Epithelial cell of proximal tubule (primary cell): ENCODE results near the gene MOGAT3. TPM values are rescaled to one million over a fixed set of nuclear protein-coding genes. Genes with fewer than 3 reads are reported as not detected.
A peak's percentile ranks its signal among the peaks of the same experiment; 100 is the strongest.

Experiments used
- DNase-seq: peaks from one replicate; pipeline ENCODE4 v3.0.0-alpha.2; 2011; ENCODE audit warnings: low read depth
- H3K4me3 ChIP-seq: 2 replicates; pipeline ENCODE4 v1.5.1; 2011; ENCODE audit warnings: low read depth, mild to moderate bottlenecking, low read length
- total RNA-seq: library from RNA; depleted of rRNA; stranded (reverse); fragments of >200 nt; gene quantifications from 2 replicates; pipeline ENCODE4 v1.2.3, GENCODE V29; 2015
- TF ChIP-seq, protein P1 (sequence below): conservative IDR thresholded peaks from 2 replicates; pipeline ENCODE4 v1.5.1; 2012; ENCODE audit warnings: low read depth, mild to moderate bottlenecking, low read length

MOGAT3 gene
- total RNA-seq, 1 donor from 2014 or later = not detected

DNA sequence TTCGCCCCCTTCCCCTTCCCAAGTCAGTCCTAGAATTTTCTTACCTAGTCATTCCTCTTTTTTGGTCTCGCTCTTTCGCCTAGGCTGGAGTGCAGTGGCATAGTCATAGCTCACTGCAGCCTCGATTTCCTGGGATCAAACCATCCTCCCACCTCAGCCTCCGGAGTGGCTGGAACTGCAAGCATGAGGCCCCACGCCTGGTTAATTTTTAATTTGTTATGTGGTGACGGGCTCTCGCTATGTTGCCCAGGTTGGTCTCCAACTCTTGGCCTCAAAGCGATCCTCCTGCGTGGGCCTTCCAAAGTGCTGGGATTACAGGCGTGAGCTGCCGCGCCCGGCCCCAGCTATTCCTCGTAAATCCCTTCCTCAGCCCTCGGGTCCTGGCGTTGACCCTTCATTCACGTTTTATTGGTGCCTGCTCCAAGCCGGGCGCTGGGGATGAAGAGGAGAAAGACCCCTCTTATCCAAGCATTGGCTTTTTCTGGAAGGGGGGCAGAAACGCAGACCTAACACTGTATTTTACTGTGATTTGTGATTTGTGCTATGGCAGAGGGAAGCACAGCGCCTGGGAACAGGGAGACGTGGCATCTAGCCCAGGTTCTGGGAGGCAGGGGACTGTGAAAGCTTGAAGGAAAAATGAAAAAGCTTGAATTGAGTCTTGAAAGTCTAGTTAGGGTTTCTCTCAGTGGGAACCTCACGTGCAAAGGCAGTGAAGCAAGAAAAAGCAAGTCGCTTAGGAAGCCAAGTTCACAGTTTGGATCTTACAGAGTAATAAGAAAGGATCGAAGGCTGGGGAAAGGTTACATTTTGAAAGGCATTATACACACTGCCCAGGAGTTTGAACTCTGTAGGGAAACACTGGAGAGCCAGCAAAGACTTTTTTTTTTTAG lies 17.6 kb upstream of the MOGAT3 start:
- DNase-seq = no peak
- TF ChIP-seq, protein P1, sequence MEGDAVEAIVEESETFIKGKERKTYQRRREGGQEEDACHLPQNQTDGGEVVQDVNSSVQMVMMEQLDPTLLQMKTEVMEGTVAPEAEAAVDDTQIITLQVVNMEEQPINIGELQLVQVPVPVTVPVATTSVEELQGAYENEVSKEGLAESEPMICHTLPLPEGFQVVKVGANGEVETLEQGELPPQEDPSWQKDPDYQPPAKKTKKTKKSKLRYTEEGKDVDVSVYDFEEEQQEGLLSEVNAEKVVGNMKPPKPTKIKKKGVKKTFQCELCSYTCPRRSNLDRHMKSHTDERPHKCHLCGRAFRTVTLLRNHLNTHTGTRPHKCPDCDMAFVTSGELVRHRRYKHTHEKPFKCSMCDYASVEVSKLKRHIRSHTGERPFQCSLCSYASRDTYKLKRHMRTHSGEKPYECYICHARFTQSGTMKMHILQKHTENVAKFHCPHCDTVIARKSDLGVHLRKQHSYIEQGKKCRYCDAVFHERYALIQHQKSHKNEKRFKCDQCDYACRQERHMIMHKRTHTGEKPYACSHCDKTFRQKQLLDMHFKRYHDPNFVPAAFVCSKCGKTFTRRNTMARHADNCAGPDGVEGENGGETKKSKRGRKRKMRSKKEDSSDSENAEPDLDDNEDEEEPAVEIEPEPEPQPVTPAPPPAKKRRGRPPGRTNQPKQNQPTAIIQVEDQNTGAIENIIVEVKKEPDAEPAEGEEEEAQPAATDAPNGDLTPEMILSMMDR = no peak
- peak overlapping the region; percentile 68 for H3K4me3 ChIP-seq

DNA sequence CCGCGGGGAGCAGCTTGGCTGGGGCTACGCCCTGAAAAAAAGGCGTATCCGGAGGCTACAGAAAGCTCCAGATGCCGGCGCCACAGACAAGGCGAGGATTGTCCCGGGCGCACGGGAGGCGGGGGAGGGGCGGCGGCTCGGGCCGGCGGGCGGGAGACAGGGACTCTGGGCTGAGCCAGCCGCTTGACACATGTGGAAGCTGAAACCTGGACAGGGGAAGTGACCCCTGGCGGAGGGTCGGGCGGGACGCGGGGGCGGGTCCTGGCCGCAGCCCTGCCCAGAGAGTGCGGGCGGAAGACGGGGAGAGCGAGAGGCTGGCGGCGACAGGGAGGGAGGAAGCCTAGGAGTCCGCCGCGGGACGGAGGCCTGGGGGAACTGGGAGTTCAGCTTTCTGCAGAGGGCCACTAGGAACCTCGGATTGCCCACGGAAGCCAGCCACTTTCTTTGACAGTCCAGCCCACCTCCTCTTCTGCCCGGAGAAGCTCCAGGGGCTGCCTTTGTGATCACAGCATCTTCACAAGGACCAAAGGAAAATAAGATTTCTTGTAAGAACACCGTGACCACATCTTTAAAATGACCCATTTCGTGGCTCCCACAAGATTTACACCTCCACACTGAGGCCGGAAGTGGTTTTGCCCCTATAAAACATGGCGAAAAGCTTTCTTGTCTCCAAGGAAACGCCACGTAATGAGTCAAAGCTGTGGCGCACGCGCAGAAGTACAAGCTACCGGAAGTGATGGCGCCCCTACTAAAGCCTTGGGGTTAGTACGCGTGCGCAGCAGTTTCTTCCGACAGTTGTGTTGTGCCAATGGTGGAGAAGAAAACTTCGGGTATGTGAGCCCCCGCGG lies 16.8 kb upstream of the MOGAT3 start, which contains the start of the genes PLOD3 and ZNHIT1:
Gene PLOD3 (minus strand): TSS at position 194 of the 848 bp plus-strand sequence. CDS start 307 bp downstream, outside the sequence.
Gene ZNHIT1 (plus strand): TSS at position 778 of the 848 bp plus-strand sequence. CDS start 31 bp downstream, at position 809.
- TF ChIP-seq, protein P1 = no peak
- DNase-seq = peak; percentile 85

DNA sequence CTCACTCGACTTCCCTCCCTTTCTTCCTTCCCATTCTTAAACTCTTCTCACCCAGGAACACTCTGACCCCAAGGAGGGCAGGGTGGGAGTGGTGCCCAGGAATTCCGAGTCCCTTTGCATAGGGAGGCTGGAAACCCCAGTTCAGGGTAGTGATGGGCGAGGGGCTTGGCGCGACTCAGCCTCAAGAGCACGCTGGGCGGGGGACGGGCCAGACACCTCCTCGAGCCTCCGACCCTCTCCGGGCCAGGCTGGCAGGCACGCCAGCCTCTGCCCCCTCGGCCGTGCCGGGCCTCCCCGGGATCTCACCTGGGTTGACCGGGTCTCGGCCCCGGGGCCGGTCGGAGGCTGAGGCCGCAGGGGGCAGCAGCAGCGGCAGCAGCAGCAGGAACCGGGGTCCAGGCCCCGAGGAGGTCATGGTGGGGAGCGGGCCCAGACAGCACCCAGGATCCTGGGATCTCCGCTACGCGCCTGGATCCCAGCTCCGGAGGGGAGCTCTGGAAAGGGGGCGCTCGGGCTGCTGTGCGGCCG lies 16.1 kb upstream of the MOGAT3 start:
- TF ChIP-seq, protein P1 = peak; percentile 20
- DNase-seq = no peak
- peak overlapping the region; percentile 68 for H3K4me3 ChIP-seq

More for the DNA sequence above, 16.8 kb upstream of the MOGAT3 start, which contains the start of the genes PLOD3 and ZNHIT1:
- H3K4me3 ChIP-seq = peak within 1 kb of the TSS; percentile 68

DNA sequence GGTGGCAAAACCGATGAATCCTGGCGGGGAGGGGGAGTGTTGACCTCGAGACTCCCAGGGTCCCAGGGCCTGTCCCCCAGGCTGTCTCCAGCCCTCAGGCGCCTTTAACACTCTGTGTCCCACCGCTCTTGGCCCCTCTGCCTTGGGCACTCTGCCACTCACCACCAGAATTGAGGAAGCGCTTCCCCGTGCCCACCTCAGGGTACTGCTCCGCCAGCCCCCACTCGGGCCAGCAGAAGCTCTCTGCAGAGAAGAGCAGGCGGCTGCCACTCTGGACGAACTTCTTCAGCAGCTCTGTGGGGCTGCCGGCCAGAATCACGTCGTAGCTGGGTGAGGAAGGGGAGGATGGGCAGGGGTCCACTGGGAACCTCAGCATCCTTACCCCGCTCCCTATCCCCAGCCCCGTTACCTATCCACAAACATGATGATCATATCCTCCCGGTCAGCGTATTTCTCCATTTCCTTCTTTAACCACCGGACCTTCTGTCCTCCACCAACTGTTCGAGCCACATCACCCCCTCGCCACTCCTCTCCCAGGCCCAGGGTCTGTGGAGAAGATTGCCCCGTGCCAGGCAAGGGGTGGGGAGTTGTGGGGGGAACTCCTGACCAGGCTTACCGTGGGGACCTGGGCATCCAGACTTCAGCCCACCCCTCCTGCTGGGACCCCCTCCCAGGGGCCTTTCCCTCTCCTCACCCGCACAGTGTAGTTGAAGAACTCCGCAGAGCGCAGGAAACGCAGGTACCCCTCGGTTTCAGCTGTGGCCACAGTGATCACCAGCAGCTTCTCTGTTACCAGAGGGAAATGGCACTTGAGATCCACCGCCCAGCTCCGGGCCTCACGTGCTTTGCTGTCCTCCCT lies 15.4 kb upstream of the MOGAT3 start:
- H3K4me3 ChIP-seq = peak overlapping the region; percentile 68
- TF ChIP-seq, protein P1 = no peak
- DNase-seq = no peak

DNA sequence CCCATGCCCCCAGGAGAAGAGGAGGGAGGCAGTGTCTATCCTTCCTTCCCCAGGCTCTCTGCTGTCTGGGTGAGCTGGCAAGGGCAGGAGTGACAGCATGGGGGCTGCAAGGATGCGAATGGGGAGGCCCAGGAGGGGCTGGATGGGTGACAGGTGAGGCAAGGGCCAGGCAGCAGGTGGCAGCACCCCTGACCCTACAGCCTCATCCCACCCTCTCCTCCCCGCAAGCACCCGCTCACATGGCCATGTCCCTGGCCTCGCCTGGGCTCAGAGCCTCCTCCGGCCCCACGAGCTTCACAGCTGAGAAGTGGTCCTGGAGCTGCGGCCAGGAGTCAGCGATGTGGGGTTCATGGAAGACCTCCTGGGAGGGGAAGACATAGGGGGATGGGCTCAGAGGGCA lies 11.2 kb upstream of the MOGAT3 start:
- no peak for DNase-seq
- TF ChIP-seq, protein P1 = no peak
- no peak overlapping the region for H3K4me3 ChIP-seq

DNA sequence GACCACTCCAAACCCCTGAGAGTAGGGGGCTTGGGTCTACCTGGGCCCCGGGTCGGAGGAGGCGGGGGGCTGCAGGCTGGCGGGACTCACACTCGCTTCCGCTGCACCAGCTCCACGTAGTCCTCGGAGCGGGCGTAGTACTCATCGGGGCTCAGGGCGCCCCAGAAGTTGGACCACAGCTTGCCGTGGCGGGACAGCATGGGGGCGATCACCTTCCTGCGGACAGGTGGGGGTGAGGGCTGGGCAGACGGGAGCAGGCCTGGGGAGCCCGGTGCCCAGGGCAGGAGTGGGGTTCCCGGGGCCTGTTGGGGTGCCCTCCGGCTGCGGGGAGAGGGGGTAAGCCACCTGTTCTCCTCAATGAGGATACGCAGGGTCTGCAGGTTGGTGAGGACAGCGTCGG lies 10.7 kb upstream of the MOGAT3 start:
- no peak overlapping the region for H3K4me3 ChIP-seq
- TF ChIP-seq, protein P1 = no peak
- no peak for DNase-seq
